ENCODE data around the gene PRKG1.

- no peak for TF ChIP-seq POLR2A (IDR thresholded peaks at IDR 0.05)
- peak; percentile 50 to 94 (median 89) for TF ChIP-seq CTCF (IDR thresholded peaks at IDR 0.05)
Measured at GRCh38 chr10:52215745-52216361, 1141.6 kb downstream of the PRKG1 start.

All from Peyer's patch (tissue), 4 donors.